ENCODE data around the gene MNAT1.

MNAT1 gene

GRCh38 chr14:60845523-60845922 lies 111.0 kb downstream of the MNAT1 start:
- TF ChIP-seq CEBPB (IDR thresholded peaks at IDR 0.05) (no peak), EP300 (IDR thresholded peaks at IDR 0.05; ENCODE audit: borderline replicate concordance) (no peak), FOXM1 (IDR thresholded peaks at IDR 0.05; ENCODE audit: borderline replicate concordance, low read depth) (no peak), CREB1 (IDR thresholded peaks at IDR 0.05; ENCODE audit: low read depth) (no peak), ZBTB7A (IDR thresholded peaks at IDR 0.05; ENCODE audit: low read depth) (no peak), NFIC (IDR thresholded peaks at IDR 0.05) (no peak), MAX (IDR thresholded peaks at IDR 0.05) (no peak)

DNA sequence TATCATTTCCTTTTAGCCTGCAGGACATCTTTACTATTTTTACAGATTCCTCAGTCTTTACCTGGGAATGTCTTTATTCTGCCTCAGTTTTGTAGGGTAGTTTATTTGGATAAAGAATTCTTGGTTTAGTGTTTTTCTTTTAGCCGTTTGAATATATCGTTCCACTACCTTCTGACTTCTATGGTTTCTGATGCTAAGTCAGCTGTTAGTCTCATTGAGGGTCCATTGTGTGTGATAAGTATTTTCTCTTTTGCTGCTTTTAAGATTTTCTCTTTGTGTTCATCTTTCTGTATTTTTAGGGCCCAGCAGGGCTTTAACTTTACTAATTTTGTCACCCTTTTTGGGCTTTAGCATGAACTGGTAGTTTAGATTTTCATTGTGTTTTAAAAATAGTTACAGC lies 113.5 kb downstream of the MNAT1 start:
- TF ChIP-seq TEAD4 (IDR thresholded peaks at IDR 0.05) (no peak), REST (IDR thresholded peaks at IDR 0.05; ENCODE audit: low read depth) (no peak), CEBPB (IDR thresholded peaks at IDR 0.05) (no peak), ZBTB7A (IDR thresholded peaks at IDR 0.05; ENCODE audit: low read depth) (no peak)

- TF ChIP-seq FOXM1 (IDR thresholded peaks at IDR 0.05; ENCODE audit: borderline replicate concordance, low read depth), result no peak
Measured at GRCh38 chr14:60856111-60856510, 121.5 kb downstream of the MNAT1 start.

- no peak for TF ChIP-seq TCF12 (IDR thresholded peaks at IDR 0.05; ENCODE audit: low read depth)
- no peak for TF ChIP-seq EGR1 (IDR thresholded peaks at IDR 0.05)
- no peak for TF ChIP-seq REST (IDR thresholded peaks at IDR 0.05; ENCODE audit: low read depth)
- TF ChIP-seq, protein P1, sequence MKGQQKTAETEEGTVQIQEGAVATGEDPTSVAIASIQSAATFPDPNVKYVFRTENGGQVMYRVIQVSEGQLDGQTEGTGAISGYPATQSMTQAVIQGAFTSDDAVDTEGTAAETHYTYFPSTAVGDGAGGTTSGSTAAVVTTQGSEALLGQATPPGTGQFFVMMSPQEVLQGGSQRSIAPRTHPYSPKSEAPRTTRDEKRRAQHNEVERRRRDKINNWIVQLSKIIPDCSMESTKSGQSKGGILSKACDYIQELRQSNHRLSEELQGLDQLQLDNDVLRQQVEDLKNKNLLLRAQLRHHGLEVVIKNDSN (IDR thresholded peaks at IDR 0.05), result no peak
- no peak for TF ChIP-seq TEAD4 (IDR thresholded peaks at IDR 0.05)
- TF ChIP-seq YY1 (IDR thresholded peaks at IDR 0.05; ENCODE audit: low read depth), result no peak
- no peak for TF ChIP-seq NFIC (IDR thresholded peaks at IDR 0.05)
Measured at GRCh38 chr14:60859525-60859924, 125.0 kb downstream of the MNAT1 start.

DNA sequence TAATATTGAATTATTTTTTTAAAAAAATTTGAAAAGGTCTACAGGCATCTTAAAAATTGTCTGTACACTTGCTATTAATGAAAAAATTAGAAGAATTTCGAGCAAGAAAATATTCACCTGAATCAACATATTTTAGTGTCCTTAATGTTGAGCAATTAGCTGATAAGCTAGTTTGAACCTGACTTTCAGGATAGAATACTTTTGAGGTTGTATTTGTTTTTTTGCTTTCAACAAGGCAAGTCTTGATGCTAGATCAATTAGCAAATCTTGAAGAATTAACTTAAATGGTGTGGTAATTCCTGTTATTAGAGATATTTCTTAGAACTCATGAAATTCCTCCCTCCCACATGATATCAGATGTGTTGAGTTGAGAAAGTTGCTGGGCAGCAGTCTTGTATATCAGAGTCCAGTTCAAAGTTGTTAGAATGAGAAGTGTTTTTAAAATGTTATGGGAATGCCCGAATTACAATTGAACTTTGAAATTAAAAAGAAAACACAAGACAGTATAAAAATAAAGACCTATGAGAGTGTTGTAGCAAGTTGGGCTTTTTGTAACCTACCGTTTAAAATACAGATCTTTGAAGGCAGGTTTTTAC lies 127.1 kb downstream of the MNAT1 start:
- TF ChIP-seq NFIC (IDR thresholded peaks at IDR 0.05) (no peak), TEAD4 (IDR thresholded peaks at IDR 0.05) (no peak), EGR1 (IDR thresholded peaks at IDR 0.05) (no peak)

DNA sequence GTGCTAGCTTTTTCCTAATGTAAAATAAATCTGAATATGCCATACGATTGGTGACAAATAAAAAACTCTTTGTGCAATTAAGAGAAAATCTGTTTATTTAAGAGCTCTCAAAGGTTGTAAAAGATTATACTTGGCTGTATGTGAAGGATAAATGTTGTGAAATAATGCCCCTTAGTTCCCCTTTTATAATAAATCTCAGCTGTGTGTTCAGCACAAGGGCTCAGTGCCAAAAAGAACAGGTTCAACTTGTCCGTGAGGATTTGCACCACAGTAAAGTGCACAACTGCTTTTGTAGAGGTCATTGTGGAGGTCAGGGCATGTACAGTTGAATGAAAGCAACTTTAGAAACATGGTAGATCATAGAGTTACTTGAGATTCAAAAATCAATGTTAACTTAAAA lies 127.7 kb downstream of the MNAT1 start:
- TF ChIP-seq ZBTB7A (IDR thresholded peaks at IDR 0.05; ENCODE audit: low read depth), result no peak
- TF ChIP-seq, protein P1 (IDR thresholded peaks at IDR 0.05), result peak; percentile 21; the same call in 1 of the 2 replicates
- peak; percentile 51; the same call in 1 of the 2 replicates for TF ChIP-seq FOXM1 (IDR thresholded peaks at IDR 0.05; ENCODE audit: borderline replicate concordance, low read depth)
- TF ChIP-seq REST (IDR thresholded peaks at IDR 0.05; ENCODE audit: low read depth), result no peak
- peak; percentile 91 for TF ChIP-seq CEBPB (IDR thresholded peaks at IDR 0.05)
- no peak for TF ChIP-seq MAX (IDR thresholded peaks at IDR 0.05)
- TF ChIP-seq EP300 (IDR thresholded peaks at IDR 0.05; ENCODE audit: borderline replicate concordance), result peak; percentile 73
- no peak; the same call in 1 of the 2 replicates for TF ChIP-seq RAD21 (IDR thresholded peaks at IDR 0.05; ENCODE audit: low read depth)
- TF ChIP-seq CREB1 (IDR thresholded peaks at IDR 0.05; ENCODE audit: low read depth), result no peak
- no peak for TF ChIP-seq EGR1 (IDR thresholded peaks at IDR 0.05)
- peak; percentile 66 for TF ChIP-seq TCF12 (IDR thresholded peaks at IDR 0.05; ENCODE audit: low read depth)
- peak; percentile 44; the same call in 1 of the 2 replicates for TF ChIP-seq TEAD4 (IDR thresholded peaks at IDR 0.05)
- TF ChIP-seq NFIC (IDR thresholded peaks at IDR 0.05), result peak; percentile 97
- no peak for TF ChIP-seq YY1 (IDR thresholded peaks at IDR 0.05; ENCODE audit: low read depth)
- TF ChIP-seq TAF1 (IDR thresholded peaks at IDR 0.05; ENCODE audit: low read depth), result no peak
